HUES48 (cell line): ENCODE measurements around the gene LPAR1.

Source experiments
- H3K27ac ChIP-seq: one replicate; pipeline ENCODE4 v1.7.0; 2013; ENCODE audit warnings: low read depth, low read length, inconsistent platforms
- H3K27me3 ChIP-seq: 2 replicates; pipeline ENCODE4 v1.6.1; 2013; ENCODE audit warnings: mild to moderate bottlenecking, low read length; ENCODE audit not compliant: control insufficient read depth, insufficient read depth
- H3K36me3 ChIP-seq: 2 replicates; pipeline ENCODE4 v1.6.1; 2013; ENCODE audit warnings: low read length; ENCODE audit not compliant: control insufficient read depth, insufficient read depth
- H3K4me1 ChIP-seq: 2 replicates; pipeline ENCODE4 v1.6.1; 2013; ENCODE audit warnings: mild to moderate bottlenecking, low read length; ENCODE audit not compliant: control insufficient read depth, insufficient read depth
- H3K4me3 ChIP-seq: 2 replicates; pipeline ENCODE4 v1.5.1; 2013; ENCODE audit warnings: mild to moderate bottlenecking, low read depth, low read length
- H3K9ac ChIP-seq: 2 replicates; pipeline ENCODE4 v1.6.1; 2013; ENCODE audit warnings: mild to moderate bottlenecking, low read depth, low read length, moderate library complexity
- H3K9me3 ChIP-seq: 2 replicates; pipeline ENCODE4 v1.6.1; 2013; ENCODE audit warnings: low read length; ENCODE audit not compliant: control insufficient read depth, insufficient read depth

The LPAR1 gene

DNA sequence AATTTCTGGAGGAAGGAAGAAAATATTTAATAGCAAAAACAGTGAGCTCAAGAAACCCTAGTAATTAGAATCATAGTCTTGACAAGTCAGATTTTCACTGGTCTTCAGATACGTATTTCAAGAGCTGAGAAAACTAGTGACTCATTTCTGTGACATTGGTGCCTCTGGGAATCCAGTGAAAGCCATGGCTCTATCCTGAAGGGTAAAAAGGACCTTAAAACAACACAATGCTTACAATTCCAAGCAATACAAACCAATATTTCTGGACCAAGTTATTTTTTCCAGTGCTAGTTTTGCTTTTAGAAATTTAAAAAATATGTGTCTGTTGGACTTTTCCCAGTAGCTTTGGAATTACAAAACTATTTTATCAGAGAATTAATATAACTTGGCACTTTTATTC is 140.3 kb downstream of the LPAR1 start:
- H3K4me3 ChIP-seq, result no peak overlapping the region
- no peak overlapping the region for H3K9ac ChIP-seq
- no peaks in the 10 kb centered on the region for H3K27me3 ChIP-seq
- no peaks in the 10 kb centered on the region; the same call in 1 of the 2 replicates for H3K9me3 ChIP-seq
- no peaks in the 10 kb centered on the region for H3K36me3 ChIP-seq
- no peaks in the 10 kb centered on the region for H3K4me1 ChIP-seq
- no peak overlapping the region for H3K27ac ChIP-seq

DNA sequence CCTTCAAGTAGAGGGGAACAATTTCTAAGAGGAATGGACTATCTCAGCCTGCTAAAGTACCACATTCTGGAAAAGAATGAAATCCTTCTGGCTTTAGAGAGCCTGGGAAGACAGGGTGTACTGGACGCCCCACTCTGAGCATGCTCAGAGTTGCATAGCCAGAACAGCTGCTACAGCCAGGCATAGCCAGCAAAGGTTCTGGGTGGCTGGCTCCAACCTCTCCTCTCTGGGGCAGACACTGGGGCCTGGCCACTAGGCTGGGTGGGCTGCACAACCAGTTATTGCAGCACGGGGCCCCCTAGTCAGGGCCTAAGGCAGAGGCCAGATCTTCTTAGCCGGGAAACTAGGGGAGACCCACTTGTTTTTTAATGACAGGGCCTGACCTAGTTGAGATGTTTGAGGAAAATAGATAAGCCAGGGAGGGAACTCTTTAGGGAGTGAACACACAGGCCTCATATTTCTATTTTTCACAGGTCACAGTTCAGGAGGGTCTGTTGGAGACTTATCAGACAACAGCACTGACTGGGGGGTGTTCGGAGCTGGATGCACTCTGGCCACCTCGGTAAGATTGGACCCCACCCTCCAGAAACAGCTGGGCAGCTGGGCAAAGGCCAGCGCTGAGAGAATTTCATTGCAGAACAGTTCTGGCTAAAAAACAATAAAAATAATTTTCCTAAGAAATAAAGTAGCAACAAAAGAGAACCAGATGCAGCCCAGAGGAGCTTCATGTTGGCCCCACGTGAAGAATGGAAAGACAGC is 142.9 kb downstream of the LPAR1 start:
- no peaks in the 10 kb centered on the region for H3K36me3 ChIP-seq
- no peak overlapping the region for H3K27ac ChIP-seq
- no peak overlapping the region for H3K9ac ChIP-seq
- H3K4me1 ChIP-seq, result no peaks in the 10 kb centered on the region
- no peak overlapping the region for H3K4me3 ChIP-seq
- H3K9me3 ChIP-seq, result no peaks in the 10 kb centered on the region; the same call in 1 of the 2 replicates
- H3K27me3 ChIP-seq, result no peaks in the 10 kb centered on the region

DNA sequence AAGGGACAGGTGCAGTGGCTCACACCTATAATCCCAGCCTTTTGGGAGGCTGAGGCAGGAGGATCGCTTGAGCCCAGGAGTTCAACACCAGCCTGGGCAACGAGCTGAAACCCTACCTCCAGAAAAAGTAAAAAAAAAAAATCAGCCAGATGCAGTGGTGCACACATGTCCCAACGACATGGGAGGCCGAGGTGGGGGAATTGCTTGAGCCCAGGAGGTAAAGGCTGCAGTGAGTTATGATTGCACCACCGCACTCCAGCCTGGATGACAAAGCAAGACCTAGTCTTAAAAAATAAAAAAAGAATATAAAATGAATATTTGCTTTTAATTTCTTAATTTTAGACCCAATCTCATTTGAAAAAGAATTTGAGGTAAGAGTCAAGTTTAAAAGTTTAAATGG is 143.5 kb downstream of the LPAR1 start:
- Histone ChIP-seq H3K36me3 (no peaks in the 10 kb centered on the region), H3K9ac (no peak overlapping the region), H3K27me3 (no peaks in the 10 kb centered on the region), H3K4me1 (no peaks in the 10 kb centered on the region), H3K9me3 (no peaks in the 10 kb centered on the region; the same call in 1 of the 2 replicates), H3K27ac (no peak overlapping the region), H3K4me3 (no peak overlapping the region)

DNA sequence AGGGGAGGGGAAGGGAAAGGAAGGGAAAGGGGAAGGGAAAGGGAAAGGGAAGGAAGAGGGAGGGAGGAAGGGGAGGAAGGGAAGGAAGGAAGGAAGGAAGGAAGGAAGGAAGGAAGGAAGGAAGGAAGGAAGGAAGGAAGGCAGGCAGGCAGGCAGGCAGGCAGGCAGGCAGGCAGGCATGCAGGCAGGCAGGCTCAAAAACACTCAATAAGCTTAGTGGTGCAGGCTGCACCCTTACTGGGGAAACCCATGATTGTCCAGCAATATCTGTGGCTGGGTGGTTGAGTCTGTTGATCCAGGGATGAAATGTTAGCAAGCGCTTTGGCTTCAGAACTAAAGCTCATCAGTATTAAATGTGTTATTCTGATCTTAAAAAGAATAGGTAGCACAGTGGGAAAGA is 145.6 kb downstream of the LPAR1 start:
- Histone ChIP-seq H3K4me3 (no peak overlapping the region), H3K4me1 (no peaks in the 10 kb centered on the region), H3K27me3 (no peaks in the 10 kb centered on the region), H3K9me3 (no peaks in the 10 kb centered on the region; the same call in 1 of the 2 replicates), H3K9ac (no peak overlapping the region), H3K36me3 (no peaks in the 10 kb centered on the region), H3K27ac (no peak overlapping the region)

DNA sequence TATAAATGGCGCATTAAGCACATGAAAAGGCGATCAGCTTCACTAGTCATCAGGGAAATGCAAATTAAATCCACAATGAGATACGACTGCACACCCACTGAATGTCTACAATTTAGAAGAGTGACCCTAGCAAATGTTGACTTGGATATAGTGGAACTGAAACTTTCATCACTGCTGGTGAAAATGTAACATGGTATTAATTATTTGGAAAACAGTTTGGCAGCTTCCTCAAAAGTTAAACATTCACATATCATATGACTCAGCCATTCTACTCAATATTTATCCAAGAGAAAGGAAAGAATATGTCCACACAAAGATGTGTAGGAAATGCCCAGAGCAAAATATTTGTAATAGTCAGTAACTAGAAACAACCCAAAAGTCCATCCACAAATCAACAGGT is 146.5 kb downstream of the LPAR1 start:
- Histone ChIP-seq H3K27me3 (no peaks in the 10 kb centered on the region), H3K4me1 (no peaks in the 10 kb centered on the region), H3K9ac (no peak overlapping the region), H3K4me3 (no peak overlapping the region), H3K36me3 (no peaks in the 10 kb centered on the region), H3K27ac (no peak overlapping the region), H3K9me3 (no peaks in the 10 kb centered on the region; the same call in 1 of the 2 replicates)

DNA sequence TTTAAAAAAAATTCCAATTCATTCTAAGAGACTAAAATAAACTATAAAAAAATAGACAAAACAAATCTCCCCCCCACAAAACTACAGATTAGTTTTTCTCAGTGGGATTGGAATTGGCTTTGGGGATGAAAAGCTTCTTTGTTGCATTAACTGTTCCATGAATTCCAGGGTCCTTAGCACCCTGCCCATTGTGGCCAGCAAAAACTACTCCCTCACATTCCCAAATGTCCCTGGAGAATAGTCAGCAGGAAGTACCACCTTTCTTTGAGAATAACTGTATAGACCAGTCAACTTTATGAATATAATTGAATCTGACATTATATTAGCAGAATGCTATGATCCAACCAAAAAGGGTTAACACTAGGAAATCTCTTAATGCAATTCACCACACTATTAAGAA is 147.9 kb downstream of the LPAR1 start:
- Histone ChIP-seq H3K4me1 (no peaks in the 10 kb centered on the region), H3K9ac (no peak overlapping the region), H3K36me3 (no peaks in the 10 kb centered on the region), H3K4me3 (no peak overlapping the region), H3K27ac (no peak overlapping the region), H3K9me3 (no peaks in the 10 kb centered on the region), H3K27me3 (no peaks in the 10 kb centered on the region)

DNA sequence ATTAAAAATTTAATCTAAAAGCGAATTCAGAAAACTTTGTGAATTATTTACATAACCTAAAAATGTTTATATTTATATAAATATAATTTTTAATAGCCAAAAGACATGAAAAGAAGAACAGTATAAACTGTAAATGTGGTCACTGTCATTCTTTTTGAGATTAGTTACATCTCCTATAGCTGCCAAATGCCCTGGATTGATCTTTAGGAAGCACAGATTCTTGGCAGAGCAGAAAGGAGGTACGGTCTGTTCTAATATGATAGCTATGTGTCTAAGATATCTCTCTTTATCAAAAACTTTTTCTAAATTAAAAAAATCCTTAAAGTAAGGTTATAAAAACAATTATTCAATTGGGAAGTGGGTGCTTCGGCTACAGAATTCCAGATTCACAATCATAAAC is 151.0 kb downstream of the LPAR1 start:
- Histone ChIP-seq H3K4me3 (no peak overlapping the region), H3K36me3 (no peaks in the 10 kb centered on the region), H3K4me1 (no peaks in the 10 kb centered on the region), H3K9me3 (no peaks in the 10 kb centered on the region), H3K27me3 (no peaks in the 10 kb centered on the region), H3K27ac (no peak overlapping the region), H3K9ac (no peak overlapping the region)

DNA sequence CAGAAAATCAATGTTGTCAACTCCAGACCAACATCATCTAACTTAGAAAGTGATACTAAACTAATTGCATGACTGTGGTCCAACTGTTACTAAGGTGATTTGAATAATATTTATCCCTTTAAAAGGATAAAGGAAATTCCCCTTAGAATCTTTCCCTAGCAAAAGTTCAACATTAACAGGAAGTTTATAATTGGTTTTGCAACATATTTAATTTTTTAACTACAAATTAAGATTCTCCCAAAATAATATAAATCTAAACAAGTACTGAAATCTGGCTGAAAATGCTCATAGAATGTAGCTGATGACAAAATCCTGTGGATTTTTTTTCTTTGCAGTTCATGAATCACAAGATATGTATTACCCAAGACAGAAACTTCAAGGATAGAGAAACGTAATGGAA is 151.4 kb downstream of the LPAR1 start:
- Histone ChIP-seq H3K27ac (no peak overlapping the region), H3K4me3 (no peak overlapping the region), H3K36me3 (no peaks in the 10 kb centered on the region), H3K4me1 (no peaks in the 10 kb centered on the region), H3K9me3 (no peaks in the 10 kb centered on the region), H3K27me3 (no peaks in the 10 kb centered on the region), H3K9ac (no peak overlapping the region)

DNA sequence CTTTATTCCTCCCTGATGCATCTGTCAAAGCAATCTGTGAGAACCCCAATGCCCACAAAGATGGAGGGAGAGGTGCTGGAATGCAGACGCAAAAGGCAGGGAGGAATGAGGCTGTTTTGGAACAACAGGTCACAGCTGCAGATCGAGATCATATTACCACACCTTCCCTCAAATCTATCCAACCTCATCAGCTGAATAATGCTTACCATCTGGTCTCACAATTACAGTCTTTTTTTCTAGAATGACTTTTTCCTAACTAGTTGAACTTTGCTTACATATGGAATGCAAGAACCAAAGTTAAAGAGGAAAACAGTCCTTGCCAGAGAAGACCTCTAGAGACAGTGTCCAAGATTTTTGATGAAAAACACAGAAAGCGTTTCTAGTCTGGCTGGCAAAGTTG is 158.1 kb downstream of the LPAR1 start:
- no peak overlapping the region for H3K4me3 ChIP-seq
- peaks cover 22% of the 10 kb centered on the region for H3K4me1 ChIP-seq
- no peak overlapping the region for H3K27ac ChIP-seq
- no peak overlapping the region for H3K9ac ChIP-seq
- H3K9me3 ChIP-seq, result no peaks in the 10 kb centered on the region
- no peaks in the 10 kb centered on the region for H3K36me3 ChIP-seq
- H3K27me3 ChIP-seq, result no peaks in the 10 kb centered on the region

DNA sequence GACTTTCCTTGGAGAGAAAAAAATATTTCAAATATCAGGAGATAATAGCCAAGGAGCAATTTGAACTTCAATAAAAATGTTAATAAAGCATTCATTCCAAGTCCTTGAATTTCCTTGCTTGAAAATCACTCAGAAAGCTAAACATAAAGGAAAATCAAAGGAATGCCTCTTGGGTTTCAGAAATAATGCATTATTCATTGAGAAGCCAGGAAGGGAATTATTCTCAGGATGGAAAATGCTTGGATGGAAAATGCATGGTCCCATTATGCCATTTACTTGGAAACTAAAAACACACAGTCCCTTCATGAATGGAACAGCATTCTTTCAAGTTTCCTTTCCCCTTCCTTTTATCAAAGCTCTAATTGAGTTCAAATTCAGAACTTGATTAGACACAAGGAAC is 160.9 kb downstream of the LPAR1 start:
- no peak overlapping the region for H3K27ac ChIP-seq
- peaks cover 22% of the 10 kb centered on the region for H3K4me1 ChIP-seq
- no peaks in the 10 kb centered on the region for H3K27me3 ChIP-seq
- no peak overlapping the region for H3K4me3 ChIP-seq
- no peaks in the 10 kb centered on the region for H3K9me3 ChIP-seq
- H3K36me3 ChIP-seq, result no peaks in the 10 kb centered on the region
- no peak overlapping the region for H3K9ac ChIP-seq

DNA sequence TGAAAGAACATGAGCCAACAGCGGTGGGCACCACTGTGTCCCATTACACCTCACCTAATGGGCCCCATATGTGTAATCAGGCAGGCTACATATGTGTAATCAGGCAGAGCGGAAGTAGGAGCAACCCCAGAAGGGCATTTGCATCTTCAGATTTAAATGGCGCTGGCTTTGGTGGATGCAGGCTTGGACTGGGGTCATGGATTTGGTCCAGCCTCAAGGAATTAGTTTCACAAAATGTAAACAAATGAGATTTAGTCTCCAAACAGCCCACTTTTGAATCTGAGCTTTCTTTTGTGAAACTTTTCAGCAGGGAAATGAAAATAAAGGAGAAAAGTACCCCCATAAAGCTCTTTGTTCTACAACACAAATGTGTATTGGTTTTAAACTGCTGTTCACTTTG is 161.3 kb downstream of the LPAR1 start:
- H3K27me3 ChIP-seq, result no peaks in the 10 kb centered on the region
- H3K9me3 ChIP-seq, result no peaks in the 10 kb centered on the region
- no peak overlapping the region for H3K4me3 ChIP-seq
- peak overlapping the region; percentile 10 for H3K27ac ChIP-seq
- peaks cover 22% of the 10 kb centered on the region for H3K4me1 ChIP-seq
- no peak overlapping the region for H3K9ac ChIP-seq
- H3K36me3 ChIP-seq, result no peaks in the 10 kb centered on the region
